Measurements from ENCODE around the gene MMEL1.
"Not testable (repeated sequence)": the region's sequence is repeated elsewhere in the genome, so short reads cannot be mapped to it uniquely, and the experiment has no call there.

The MMEL1 gene

GRCh38 chr1:2554621-2555387, 78.0 kb downstream of the MMEL1 start:
- DNase-seq: no peak

- DNase-seq: no peak
Observed at GRCh38 chr1:2553871-2554620, 78.8 kb downstream of the MMEL1 start.

GRCh38 chr1:2553076-2553475, 79.7 kb downstream of the MMEL1 start:
- not testable (repeated sequence) for DNase-seq

- no peak for DNase-seq
Observed at GRCh38 chr1:2552189-2552588, 80.6 kb downstream of the MMEL1 start.

GRCh38 chr1:2551544-2551943, 81.3 kb downstream of the MMEL1 start:
- DNase-seq: not testable (repeated sequence)

- not testable (repeated sequence) for DNase-seq
Observed at GRCh38 chr1:2550309-2550861, 82.4 kb downstream of the MMEL1 start.

GRCh38 chr1:2549367-2550029, 83.3 kb downstream of the MMEL1 start:
- DNase-seq: not testable (repeated sequence)

- DNase-seq: no peak
Observed at GRCh38 chr1:2548068-2548589, 84.7 kb downstream of the MMEL1 start.

GRCh38 chr1:2547210-2548067, 85.4 kb downstream of the MMEL1 start:
- no peak for DNase-seq

- peak; percentile 60 for DNase-seq
Observed at GRCh38 chr1:2546515-2547209, 86.2 kb downstream of the MMEL1 start.

GRCh38 chr1:2545754-2546514, 86.9 kb downstream of the MMEL1 start:
- peak; percentile 80 for DNase-seq

- no peak for DNase-seq
Observed at GRCh38 chr1:2544875-2545640, 87.8 kb downstream of the MMEL1 start.

- DNase-seq: no peak
Observed at GRCh38 chr1:2544093-2544874, 88.5 kb downstream of the MMEL1 start.

- no peak for DNase-seq
Observed at GRCh38 chr1:2543543-2544092, 89.2 kb downstream of the MMEL1 start.

- DNase-seq: no peak
Observed at GRCh38 chr1:2542246-2542915, 90.4 kb downstream of the MMEL1 start.

GRCh38 chr1:2541619-2542245, 91.1 kb downstream of the MMEL1 start:
- DNase-seq: no peak

- no peak for DNase-seq
Observed at GRCh38 chr1:2540816-2541492, 91.9 kb downstream of the MMEL1 start.

Data from SHP77 treated with DMSO at 0.1 percent for 48 hours (cell line).